Mucosa of descending colon (tissue), 3 donors: ENCODE measurements around the gene ADGRF1. TPM values are rescaled to one million over a fixed set of nuclear protein-coding genes. Genes with fewer than 3 reads are reported as not detected.

Experiments
- ATAC-seq: fragments of 200-7000 bp; cut with Tn5 transposase; one replicate; pipeline ENCODE4 v1.9.1; 2020; ENCODE audit warnings: mild to moderate bottlenecking, moderate library complexity
- DNase-seq, 3 donors: peaks; one replicate each; pipeline ENCODE4 v3.0.0-alpha.2; 2020
- H3K36me3 ChIP-seq: fragments of 200-600 bp; one replicate; pipeline ENCODE4 v1.8.0; 2021; ENCODE audit warnings: low read depth, mild to moderate bottlenecking
- H3K4me1 ChIP-seq: fragments of 200-600 bp; one replicate; pipeline ENCODE4 v1.8.0; 2021; ENCODE audit warnings: low read depth, mild to moderate bottlenecking
- H3K4me3 ChIP-seq: fragments of 200-600 bp; one replicate; pipeline ENCODE4 v1.8.0; 2021; ENCODE audit warnings: mild to moderate bottlenecking
- H3K9me3 ChIP-seq: fragments of 200-600 bp; one replicate; pipeline ENCODE4 v1.8.0; 2021; ENCODE audit warnings: mild to moderate bottlenecking
- CTCF ChIP-seq: fragments of 200-600 bp; IDR thresholded peaks from one replicate; pipeline ENCODE4 v1.8.0; 2022; ENCODE audit warnings: antibody characterized with exemption, mild to moderate bottlenecking
- intact Hi-C, 2 donors: fragments of 100-400 bp; cut with DNase I in 1 of 2; cut with micrococcal nuclease in 1 of 2; formaldehyde crosslinking; loops; one replicate each; pipeline versions ENCODE4 v1.11.0 to v1.11.1; 2022; cut with DNase I, micrococcal nuclease
- total RNA-seq, 3 donors: library from RNA; stranded (reverse); fragmentation: NEBNext Ultra II Directional in 2 of 3; extraction: Animal tissue kit (Norgen Biotek cat#: 25700) in 2 of 3; gene quantifications; one replicate each; pipeline versions ENCODE4 v1.2.1 to v1.2.4, GENCODE V29; 2021 to 2023
- donor health status: DM: no; HTN: no; CAD: no; lungs with moderate emphysema.
- donor health status: DM: no; HTN: no; CAD: no.
- donor health status: DM: no; HTN: yes; CAD: no.

Gene ADGRF1
- total RNA-seq, 3 donors from 2014 or later = 1.2 to 3.3 (median 1.8) TPM

DNA sequence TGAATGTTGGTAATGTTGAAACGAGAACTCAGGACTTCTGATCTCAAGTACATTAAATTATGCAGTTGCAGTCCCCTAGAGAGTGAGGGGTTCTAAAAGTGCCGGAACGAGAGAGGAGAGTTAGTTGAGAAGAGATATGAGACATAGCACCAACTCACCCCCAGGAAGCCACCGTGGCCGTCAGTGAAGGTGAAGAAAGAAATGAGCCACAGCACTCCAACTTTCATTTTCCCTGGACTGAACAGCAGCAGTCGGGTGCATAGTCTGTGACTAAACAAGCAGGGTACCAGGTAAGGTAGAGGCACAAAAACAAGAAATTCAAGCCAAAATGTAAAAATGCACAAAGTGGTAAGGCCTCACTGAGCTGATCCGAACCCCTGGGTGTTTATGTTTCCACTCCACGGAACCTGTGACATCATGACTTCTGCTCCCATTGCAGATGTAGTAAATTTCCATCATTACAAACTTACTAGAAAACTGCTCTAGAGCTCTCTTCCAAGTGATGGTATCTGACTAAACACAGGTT is 13.2 kb downstream of the ADGRF1 start:
- intact Hi-C loops = no loop called here
- no peaks in the 10 kb centered on the region for H3K4me1 ChIP-seq
- no peak for TF ChIP-seq CTCF
- no peak overlapping the region for H3K4me3 ChIP-seq
- H3K36me3 ChIP-seq = no peaks in the 10 kb centered on the region
- DNase-seq (no peak), ATAC-seq (no peak)
- no peaks in the 10 kb centered on the region for H3K9me3 ChIP-seq

DNA sequence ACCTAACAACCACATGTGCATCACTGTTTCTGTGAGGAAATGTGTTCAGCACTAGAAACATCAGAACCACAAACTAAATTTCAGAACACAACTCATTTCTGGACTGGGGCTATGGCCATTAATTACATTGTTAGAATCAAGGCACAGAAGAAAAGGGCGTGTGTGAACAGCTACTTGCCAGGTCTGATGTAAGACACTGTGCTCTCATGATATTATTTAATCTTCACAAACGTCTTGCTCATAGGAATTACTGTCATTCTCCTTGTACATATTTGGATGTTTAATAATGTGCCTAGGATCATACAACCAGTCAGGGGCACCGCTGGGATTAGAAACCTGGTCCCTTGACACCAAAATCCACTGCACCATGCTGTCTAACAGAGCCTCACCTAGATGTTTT is 14.8 kb downstream of the ADGRF1 start:
- no peaks in the 10 kb centered on the region for H3K4me1 ChIP-seq
- no peak for TF ChIP-seq CTCF
- H3K4me3 ChIP-seq = no peak overlapping the region
- no peak for ATAC-seq
- no peaks in the 10 kb centered on the region for H3K9me3 ChIP-seq
- no peaks in the 10 kb centered on the region for H3K36me3 ChIP-seq
- intact Hi-C loops = no loop called here
- DNase-seq = no peak

- H3K9me3 ChIP-seq = no peaks in the 10 kb centered on the region
- TF ChIP-seq CTCF = no peak
- H3K4me3 ChIP-seq = no peak overlapping the region
- no peaks in the 10 kb centered on the region for H3K36me3 ChIP-seq
- intact Hi-C loops = no loop called here
- ATAC-seq (no peak), DNase-seq (no peak)
- H3K4me1 ChIP-seq = no peaks in the 10 kb centered on the region
These were observed 15.5 kb downstream of the ADGRF1 start for GRCh38 chr6:47026679-47027078.

DNA sequence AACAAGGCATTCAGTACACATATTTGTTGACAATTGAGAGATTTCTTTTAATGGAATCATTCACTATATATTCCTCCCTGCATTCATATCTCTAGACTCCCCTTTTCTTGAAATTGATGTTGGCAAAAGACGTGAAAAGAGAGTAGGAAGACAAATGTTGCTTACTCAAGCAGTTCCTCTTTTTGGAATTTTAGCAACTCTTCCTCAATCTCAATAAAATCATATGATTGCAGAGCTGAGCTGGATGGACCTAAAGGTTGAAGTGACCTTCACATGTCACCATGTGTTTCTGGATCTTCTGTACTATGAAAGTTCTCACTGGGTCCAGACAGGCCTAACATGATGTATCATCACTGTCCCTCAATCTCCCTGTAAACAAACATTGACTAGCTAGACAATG is 18.6 kb downstream of the ADGRF1 start:
- Histone ChIP-seq H3K36me3 (no peaks in the 10 kb centered on the region), H3K4me1 (no peaks in the 10 kb centered on the region), H3K9me3 (no peaks in the 10 kb centered on the region), H3K4me3 (no peak overlapping the region)
- intact Hi-C loops = no loop called here
- DNase-seq (no peak), ATAC-seq (no peak)
- no peak for TF ChIP-seq CTCF

DNA sequence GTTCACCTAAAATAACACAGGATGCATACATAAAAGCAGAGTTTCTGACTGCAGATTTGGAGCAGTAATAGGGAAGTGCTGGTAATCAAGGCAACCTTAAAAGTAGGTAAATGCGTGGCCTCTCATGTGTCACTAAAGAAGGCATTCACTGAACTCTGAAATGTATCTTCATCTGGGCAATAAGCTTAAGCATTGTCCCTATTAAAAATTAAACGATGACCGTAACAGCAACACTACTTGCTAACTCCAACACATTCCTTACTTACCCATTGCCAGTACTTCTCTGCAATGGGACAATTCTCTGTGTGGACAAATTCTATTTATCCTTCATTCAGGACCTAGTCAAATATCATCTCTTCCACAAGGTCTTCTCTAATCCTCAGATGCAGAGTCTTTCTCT is 19.9 kb downstream of the ADGRF1 start:
- ATAC-seq = no peak
- no peak for TF ChIP-seq CTCF
- H3K36me3 ChIP-seq = no peaks in the 10 kb centered on the region
- H3K4me3 ChIP-seq = no peak overlapping the region
- no peaks in the 10 kb centered on the region for H3K9me3 ChIP-seq
- H3K4me1 ChIP-seq = no peaks in the 10 kb centered on the region
- intact Hi-C loops = no loop called here
- DNase-seq = no peak

DNA sequence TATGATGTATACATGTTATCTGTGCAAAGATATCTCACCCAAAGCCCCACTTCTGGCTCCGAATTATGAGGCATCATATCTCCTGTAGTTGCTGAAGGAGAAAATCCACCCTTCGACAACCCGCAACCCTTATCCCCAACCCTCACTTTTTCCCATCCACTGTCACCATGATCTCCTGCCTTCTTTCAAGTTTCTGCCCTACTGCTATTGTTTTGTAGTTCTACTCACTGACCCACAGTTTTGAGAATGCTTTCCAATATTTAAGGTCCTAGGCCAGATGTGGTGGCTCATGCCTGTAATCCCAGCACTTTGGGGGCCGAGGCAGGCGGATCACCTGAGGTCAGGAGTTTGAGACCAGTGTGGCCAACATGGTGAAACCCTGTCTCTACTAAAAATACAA is 22.2 kb downstream of the ADGRF1 start:
- intact Hi-C loops = no loop called here
- TF ChIP-seq CTCF = no peak
- ATAC-seq (no peak), DNase-seq (no peak)
- Histone ChIP-seq H3K4me1 (no peaks in the 10 kb centered on the region), H3K36me3 (no peaks in the 10 kb centered on the region), H3K4me3 (no peak overlapping the region), H3K9me3 (no peaks in the 10 kb centered on the region)
